ENCODE data around the gene PLD1. TPM values are rescaled to one million over a fixed set of nuclear protein-coding genes. Genes with fewer than 3 reads are reported as not detected.

The PLD1 gene
- total RNA-seq, 1 experiment from 2014 or later: 32.5 TPM

DNA sequence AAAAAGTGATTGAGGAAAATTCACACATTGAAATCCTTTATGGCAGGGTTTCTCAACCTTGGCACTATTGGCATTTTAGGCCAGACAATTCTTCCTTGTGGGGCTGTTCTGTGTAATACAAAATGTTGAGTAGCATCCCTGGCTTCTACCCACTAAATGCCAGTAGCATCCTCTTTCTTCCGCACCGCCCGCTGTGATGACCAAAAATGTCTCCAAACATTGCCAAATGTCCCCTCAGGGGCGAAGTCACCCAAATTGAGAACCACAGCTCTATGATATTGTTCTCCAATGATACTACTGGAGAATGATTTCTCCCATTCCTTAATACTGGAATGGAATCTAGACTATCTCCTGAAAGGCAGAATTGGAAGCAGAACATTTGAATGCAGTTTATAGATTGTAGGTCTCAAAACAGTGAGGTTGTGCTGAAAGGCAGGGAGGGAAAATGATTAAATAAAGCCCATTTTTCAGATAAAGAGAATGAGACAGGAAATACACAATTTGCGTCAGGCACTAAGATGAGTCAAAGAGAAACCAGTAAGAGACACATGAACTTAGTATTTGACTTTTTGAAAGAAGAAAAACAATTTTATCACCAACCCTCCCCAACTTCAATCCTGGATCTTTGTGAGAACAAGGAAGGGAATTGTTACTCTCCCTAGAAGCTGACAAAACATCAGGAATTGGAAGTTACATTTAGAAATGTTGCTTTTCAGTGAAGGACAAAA is 248.5 kb downstream of the PLD1 start:
- no peaks in the 10 kb centered on the region for H3K9me3 ChIP-seq (ENCODE audit: insufficient read depth, low read depth)
- no peaks in the 10 kb centered on the region for H3K27me3 ChIP-seq (ENCODE audit: insufficient read depth, low read depth)
- H2AFZ ChIP-seq: no peak overlapping the region
- no peaks in the 10 kb centered on the region for H3K36me3 ChIP-seq (ENCODE audit: low read depth)
- intact Hi-C loops (cut with micrococcal nuclease; ENCODE audit: unreplicated experiment): no loop called here
- H4K20me1 ChIP-seq (ENCODE audit: insufficient read depth): no peaks in the 10 kb centered on the region
- no peak for DNase-seq
- TF ChIP-seq CTCF (conservative IDR thresholded peaks at IDR 0.05) (no peak), EZH2 (IDR thresholded peaks at IDR 0.05; ENCODE audit: low read depth) (no peak)
- H3K79me2 ChIP-seq (ENCODE audit: low read depth): no peaks in the 10 kb centered on the region
- H3K4me1 ChIP-seq (replicated peaks; ENCODE audit: insufficient read depth): peaks cover 25% of the 10 kb centered on the region
- BruUV-seq (replicated peaks): no TSS peak
- H3K4me2 ChIP-seq: no peak overlapping the region
- ChIA-PET CTCF (interaction anchor here (0.7 kb wide), 1 partner anchor 750 kb away, joined by 4 read pairs; no protein-coding TSS in a partner anchor), POLR2A (ENCODE audit: unreplicated experiment) (no interaction called here)
- H3K27ac ChIP-seq: no peak overlapping the region
- peaks cover 15% of the 10 kb centered on the region; the same call in 1 of the 2 replicates for H3F3A ChIP-seq (ENCODE audit: insufficient read depth, low read depth)
- H3K9me2 ChIP-seq (ENCODE audit: insufficient read depth): no peaks in the 10 kb centered on the region
- H3K4me3 ChIP-seq: no peak overlapping the region

- Histone ChIP-seq H3K4me2 (no peak overlapping the region), H4K20me1 (ENCODE audit: insufficient read depth) (no peaks in the 10 kb centered on the region), H3K4me3 (no peak overlapping the region), H3F3A (ENCODE audit: insufficient read depth, low read depth) (peaks cover 7% of the 10 kb centered on the region; the same call in 1 of the 2 replicates), H3K4me1 (replicated peaks; ENCODE audit: insufficient read depth) (peaks cover 4% of the 10 kb centered on the region), H2AFZ (no peak overlapping the region), H3K36me3 (ENCODE audit: low read depth) (no peaks in the 10 kb centered on the region), H3K27me3 (ENCODE audit: insufficient read depth, low read depth) (no peaks in the 10 kb centered on the region), H3K79me2 (ENCODE audit: low read depth) (no peaks in the 10 kb centered on the region), H3K27ac (no peak overlapping the region), H3K9me2 (ENCODE audit: insufficient read depth) (no peaks in the 10 kb centered on the region), H3K9me3 (ENCODE audit: insufficient read depth, low read depth) (no peaks in the 10 kb centered on the region)
- POLR2A ChIA-PET (ENCODE audit: unreplicated experiment): no interaction called here
- TF ChIP-seq CTCF (conservative IDR thresholded peaks at IDR 0.05) (no peak), EZH2 (IDR thresholded peaks at IDR 0.05; ENCODE audit: low read depth) (no peak)
- intact Hi-C loops (cut with micrococcal nuclease; ENCODE audit: unreplicated experiment): no loop called here
- DNase-seq: no peak
- BruUV-seq (replicated peaks): no TSS peak
- CTCF ChIA-PET: no interaction called here
Observed at GRCh38 chr3:171559586-171559985, 250.7 kb downstream of the PLD1 start.

GRCh38 chr3:171558188-171558696 is 252.0 kb downstream of the PLD1 start:
- H4K20me1 ChIP-seq (ENCODE audit: insufficient read depth): no peaks in the 10 kb centered on the region
- TF ChIP-seq CTCF (conservative IDR thresholded peaks at IDR 0.05) (no peak), EZH2 (IDR thresholded peaks at IDR 0.05; ENCODE audit: low read depth) (no peak)
- no peak overlapping the region for H3K27ac ChIP-seq
- peaks cover 7% of the 10 kb centered on the region; the same call in 1 of the 2 replicates for H3F3A ChIP-seq (ENCODE audit: insufficient read depth, low read depth)
- no peak overlapping the region for H3K4me3 ChIP-seq
- CTCF ChIA-PET: interaction anchor here (0.7 kb wide), 1 partner anchor 525 kb away, joined by 3 read pairs; no protein-coding TSS in a partner anchor
- POLR2A ChIA-PET (ENCODE audit: unreplicated experiment): interaction anchor here (0.5 kb wide), 1 partner anchor 585 kb away, joined by 3 read pairs; no protein-coding TSS in a partner anchor
- H3K4me2 ChIP-seq: no peak overlapping the region
- intact Hi-C loops (cut with micrococcal nuclease; ENCODE audit: unreplicated experiment): no loop called here
- no peaks in the 10 kb centered on the region for H3K36me3 ChIP-seq (ENCODE audit: low read depth)
- no peaks in the 10 kb centered on the region for H3K79me2 ChIP-seq (ENCODE audit: low read depth)
- BruUV-seq (replicated peaks): no TSS peak
- no peaks in the 10 kb centered on the region; the same call in 1 of the 2 replicates for H3K9me3 ChIP-seq (ENCODE audit: insufficient read depth, low read depth)
- H3K4me1 ChIP-seq (replicated peaks; ENCODE audit: insufficient read depth): no peaks in the 10 kb centered on the region; the same call in 1 of the 2 replicates
- no peaks in the 10 kb centered on the region for H3K9me2 ChIP-seq (ENCODE audit: insufficient read depth)
- no peak overlapping the region for H2AFZ ChIP-seq
- no peak for DNase-seq
- H3K27me3 ChIP-seq (ENCODE audit: insufficient read depth, low read depth): no peaks in the 10 kb centered on the region

All from PC-9 (cell line).